Stimulated activated CD8-positive, alpha-beta memory T cell treated with anti-CD3 and anti-CD28 coated beads, Interleukin-7, amount 100 ng/mL, for 24 hours (primary cell): ENCODE measurements around the gene TSC1.

Source experiments
- DNase-seq: peaks from one replicate; pipeline ENCODE4 v3.0.0-alpha.2; 2020; ENCODE audit warnings: low read depth

The TSC1 gene

DNA sequence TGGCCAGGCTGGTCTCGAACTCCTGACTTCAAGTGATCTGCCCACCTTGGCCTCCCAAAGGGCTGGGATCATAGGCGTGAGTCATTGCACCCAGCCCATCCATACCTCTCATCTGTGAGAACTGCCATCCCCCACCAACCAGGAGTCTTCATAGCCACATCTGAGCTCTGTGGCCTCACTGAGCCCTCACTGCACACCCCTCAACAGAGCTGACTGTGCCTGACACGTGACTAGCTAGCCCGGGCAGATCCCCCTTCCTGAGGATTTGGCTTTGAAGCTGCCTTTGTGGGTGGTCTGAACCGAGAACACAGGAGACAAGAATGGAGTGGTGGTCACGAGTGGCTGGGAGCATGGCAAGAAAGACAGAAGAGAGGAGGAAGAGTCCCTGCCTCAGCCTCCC, 81.9 kb downstream of the TSC1 start:
- DNase-seq = no peak

DNA sequence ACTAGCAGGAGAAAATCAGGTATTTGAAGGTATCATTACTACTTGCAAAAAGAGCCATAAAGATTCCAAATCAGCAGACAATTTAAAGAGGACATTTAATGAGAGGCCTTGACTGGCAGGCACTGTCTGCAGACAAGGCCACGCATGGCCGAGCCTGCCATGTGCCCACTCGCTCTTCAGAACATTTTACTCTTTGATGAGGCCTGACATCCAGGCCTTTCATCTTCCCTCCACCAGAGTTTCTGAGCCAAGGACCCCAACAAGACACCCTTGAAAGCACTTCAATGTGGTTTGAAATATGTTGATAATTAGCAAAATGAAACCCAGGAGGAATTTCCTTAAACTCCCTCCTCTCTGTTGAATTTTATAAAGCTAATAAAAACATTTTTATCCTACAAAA, 82.8 kb downstream of the TSC1 start:
- DNase-seq = no peak

DNA sequence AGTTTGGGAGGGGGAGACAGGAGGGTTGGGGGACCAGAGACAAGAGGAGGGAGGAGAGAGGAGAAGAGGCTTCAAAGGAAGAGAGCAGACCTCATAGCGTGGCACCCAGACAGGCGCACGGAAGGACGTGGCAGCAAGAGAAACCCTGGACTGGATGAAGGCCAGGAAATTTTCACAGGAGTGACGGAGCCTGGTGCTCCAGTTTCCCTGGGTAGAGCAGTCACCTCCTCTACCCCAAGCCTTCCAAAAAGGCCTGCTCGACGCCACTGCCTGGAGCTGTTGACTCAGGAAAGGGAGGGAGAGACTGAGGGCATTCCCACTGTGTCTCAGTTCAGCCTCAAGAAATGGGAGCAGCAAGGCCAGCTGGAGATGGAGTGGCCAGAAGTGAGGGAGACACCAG, 85.7 kb downstream of the TSC1 start:
- DNase-seq = no peak

DNA sequence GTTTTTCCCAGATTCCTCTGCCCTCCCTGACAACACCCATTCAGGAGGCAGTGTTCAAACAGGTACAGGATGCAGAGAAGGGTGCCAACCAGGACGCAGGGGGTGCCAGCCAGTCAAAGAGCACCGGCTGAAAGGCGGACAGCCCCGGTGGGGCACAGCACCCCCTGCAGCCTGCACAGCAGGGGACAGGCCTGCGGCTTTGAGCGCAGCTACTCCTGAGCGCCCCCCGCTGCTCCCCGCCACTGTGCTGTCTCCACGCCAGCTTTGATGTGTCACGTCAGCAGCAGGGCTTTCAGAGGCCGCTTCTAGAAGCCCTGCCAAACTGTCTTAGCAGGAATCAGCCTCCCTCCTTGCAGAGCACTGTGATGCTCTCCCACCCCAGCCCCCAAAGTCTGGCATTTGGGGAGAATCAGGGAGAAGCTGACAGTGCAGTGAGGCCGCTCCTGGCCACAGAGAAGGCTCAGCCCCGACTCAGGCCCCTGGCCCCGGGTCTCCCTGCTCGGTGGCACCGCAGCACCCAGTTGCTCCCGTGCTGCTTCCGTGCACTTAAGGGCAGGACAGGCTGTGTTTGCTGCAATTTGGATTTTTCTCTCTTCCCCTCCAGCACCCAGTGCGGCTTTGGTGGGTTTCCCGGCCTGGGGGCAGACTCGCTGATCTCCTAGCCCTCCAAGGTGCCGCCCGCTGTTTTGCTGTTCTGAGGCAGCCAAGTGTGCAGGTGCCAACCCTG, 86.6 kb downstream of the TSC1 start:
- no peak for DNase-seq

DNA sequence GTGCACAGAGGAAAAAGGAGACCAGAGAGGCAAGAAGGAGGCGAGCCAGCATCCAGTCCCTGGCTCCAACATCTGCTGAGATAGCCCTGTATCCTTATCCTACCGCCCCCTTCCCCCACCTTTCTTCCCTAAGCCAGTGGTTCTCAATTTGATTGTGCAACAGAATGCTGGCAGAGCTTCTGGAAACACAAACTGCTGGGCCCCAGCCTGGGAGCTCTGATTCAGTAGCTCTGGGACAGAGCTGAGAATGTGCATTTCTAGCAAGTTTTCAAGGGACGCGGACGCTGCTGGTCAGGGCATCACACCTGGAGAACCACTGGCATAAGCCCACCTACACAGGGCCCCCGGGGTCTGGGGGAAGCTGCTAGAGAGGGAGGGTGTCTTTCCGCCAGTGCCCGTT, 87.4 kb downstream of the TSC1 start:
- no peak for DNase-seq

DNA sequence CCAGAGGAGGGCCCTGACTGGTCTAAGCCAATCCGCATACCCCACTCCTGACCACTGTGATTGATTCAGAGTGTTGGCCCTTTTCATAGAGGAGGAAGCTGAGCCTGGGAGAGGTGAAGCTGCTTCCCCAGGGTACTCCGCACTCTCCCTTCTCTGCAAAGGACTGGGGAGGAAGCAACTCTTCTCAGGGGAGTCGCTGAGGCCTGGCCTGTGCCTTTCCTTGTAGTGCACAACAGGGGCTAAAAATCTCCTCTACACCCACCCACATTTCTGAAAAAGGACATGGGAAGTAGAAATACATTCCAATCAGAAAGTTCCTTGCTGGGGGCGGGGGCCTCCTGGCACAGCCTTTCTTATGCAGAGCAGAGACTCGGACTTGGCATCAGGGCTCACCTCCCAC, 88.5 kb downstream of the TSC1 start:
- no peak for DNase-seq

DNA sequence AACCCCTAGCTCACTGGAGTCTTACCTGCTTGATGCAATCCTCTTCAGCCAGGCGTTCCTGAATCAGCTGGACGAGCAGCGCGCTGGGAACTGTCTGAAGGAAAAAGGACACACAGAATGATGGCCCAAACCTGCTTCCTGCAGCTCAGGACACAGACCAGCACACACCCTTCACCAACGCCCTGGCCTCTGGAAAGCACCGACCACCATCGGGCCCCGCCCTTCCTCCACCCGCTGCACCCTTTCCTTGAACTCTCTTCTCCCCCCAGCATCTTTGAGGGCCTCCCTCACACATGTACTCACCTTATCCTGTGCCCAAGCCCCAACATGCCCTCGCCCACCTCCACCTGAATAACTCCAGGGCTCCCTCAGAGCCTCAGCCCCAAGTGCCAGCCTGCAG, 89.6 kb downstream of the TSC1 start:
- no peak for DNase-seq

DNA sequence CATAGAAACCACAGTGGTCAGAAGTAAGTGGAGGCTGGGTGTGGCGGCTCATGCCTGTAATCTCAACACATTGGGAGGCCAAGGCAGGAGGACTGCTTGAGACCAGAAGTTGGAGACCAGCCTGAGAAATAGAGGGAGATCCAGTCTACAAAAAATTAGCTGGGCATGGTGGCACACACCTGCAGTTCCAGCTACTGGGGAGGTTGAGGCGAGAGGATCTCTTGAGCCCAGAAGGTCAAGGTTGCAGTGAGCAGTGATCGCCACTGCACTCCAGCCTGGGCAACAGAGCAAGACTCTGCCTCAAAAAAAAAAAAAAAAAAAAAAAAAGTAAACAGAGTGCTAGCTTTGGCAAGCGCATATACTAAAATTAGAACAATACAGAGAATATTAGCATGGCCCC, 90.9 kb downstream of the TSC1 start:
- no peak for DNase-seq

DNA sequence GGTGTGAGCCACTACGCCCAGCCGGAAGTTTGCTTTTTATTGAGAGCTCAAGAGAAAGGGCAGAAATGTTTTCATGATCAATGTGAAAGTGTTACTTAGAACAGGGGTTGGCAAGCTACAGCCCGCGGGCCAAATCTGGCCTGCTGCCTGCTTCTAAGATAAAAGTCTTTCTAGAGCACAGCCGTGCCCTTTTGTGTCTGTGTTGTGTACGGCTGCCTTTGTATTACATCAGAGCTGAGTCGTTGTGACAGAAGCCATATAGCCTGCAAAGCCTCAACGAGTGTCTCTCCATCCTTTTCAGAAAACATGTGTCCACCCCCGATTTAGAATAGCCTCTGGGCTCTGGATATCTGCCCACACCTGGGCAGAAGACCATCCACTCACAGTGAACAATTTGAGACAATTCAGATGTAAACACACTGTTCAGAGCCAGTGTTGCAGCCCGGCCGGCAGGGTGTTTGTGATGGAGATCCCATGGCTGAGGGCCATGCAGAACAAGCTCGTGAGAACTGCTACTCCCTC, 95.2 kb downstream of the TSC1 start:
- DNase-seq = no peak

DNA sequence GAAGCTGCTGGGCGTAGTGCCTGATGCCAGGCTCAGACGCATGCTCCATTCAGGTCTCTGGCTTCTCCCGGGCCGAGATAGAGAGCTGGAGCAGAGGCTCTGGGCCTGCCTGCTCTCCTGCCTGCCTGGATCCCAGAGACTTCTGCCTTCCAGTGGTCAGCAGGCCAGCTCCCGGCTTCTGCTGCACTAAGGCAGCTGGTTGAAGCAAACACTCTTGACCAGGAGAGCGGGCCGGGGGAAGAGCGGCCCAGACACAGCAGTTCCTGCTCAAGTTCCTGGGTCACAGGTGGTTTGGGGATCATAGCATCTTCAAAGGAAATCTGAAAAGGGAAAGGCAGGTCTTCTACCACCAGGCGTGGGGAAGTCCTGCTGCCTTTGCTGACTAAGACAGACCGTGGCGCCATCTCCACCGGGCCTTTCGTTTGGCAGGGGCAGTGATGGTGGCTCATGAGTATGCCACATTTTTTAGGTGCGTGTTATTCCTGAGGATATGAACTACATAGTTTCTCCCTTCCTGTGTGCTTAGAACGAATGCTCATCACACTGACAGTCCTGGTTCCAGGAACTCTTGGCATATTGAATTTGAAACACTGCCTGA, 97.4 kb downstream of the TSC1 start:
- DNase-seq = no peak

DNA sequence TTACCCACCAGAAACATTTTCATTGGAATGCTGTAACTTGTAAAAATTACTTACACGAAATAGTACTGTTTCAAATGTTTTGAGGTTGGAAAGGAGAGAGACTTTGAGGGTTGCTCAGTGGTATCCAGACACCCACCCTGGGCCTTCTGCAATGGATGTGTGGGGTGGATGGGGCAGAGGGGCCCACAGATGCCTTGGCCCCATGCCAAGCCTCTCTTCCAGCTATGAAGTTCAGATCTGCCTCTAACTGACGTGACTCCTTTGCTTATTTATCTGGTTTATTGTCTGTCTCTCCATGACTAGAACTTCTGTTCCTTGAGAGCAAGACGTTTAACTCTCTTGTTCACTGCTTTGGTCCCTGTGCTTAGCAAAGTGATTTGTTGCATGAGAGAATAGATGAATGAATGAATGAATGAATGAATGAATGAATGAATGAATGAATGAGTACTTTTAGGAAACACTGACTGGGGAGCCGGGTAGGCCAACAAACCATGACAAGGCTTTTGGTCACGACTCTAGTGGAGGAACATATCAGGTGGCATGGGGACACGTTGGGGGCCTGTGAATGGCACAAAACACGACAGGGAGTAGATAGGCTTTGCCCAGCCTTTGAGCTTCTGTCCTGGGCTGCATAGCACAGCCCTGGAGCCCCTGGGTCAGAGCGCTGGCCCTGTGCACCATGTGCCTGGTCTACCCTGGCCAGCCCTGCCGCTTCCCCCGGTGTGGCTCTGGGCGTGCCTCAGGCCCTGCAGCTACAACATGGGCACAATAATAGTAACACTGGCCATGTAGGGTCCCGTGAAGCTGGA, 98.1 kb downstream of the TSC1 start:
- DNase-seq = no peak

DNA sequence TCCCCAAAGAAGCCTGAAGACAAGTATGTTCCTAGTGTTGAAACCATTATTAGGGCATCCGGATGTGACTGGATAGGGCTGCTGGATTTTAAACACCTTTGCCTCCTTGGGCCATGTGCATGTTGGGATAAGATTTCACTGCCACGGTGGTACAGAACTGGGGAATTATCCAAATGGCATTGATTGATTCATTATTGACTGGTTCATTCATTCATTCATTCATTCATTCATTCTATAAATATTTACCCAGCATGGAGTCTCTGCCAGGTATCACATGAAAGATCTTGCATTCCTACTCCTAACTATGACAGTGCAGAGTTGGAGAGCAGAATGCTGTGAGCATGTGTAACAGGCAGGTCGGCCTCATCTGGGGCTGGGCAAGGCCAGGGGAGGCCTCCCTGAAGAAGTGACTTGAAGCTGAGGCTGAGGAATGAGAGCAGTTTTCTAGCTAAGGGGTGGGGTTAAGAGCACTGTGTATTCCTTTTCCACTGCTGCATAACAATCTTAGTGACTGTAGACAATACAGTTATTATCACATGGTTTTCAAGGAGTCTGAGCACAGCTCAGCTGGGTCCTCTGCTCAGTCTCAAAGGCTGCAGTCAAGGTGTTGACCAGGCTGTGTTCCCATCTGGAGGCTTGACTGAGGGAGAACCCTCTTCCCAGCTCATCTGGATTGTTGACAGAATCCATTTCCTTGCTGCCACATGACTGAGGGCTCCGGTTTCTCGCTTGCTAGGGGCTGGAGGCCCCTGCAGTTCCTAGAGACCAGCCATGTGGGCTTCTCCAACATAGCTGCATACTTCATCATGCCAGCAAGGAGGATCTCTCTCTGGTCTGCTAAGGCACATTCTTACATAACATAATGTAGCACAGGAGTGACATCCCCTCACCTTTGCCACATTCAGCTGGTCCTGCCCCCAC, 102.0 kb downstream of the TSC1 start:
- no peak for DNase-seq
